HPDE6-E6E7 (cell line): ENCODE results near the gene C16orf96.

Source experiments
- DNase-seq: peaks from one replicate; pipeline ENCODE4 v3.0.0; 2011; ENCODE audit warnings: missing footprints; ENCODE audit errors: extremely low spot score

Gene C16orf96

DNA sequence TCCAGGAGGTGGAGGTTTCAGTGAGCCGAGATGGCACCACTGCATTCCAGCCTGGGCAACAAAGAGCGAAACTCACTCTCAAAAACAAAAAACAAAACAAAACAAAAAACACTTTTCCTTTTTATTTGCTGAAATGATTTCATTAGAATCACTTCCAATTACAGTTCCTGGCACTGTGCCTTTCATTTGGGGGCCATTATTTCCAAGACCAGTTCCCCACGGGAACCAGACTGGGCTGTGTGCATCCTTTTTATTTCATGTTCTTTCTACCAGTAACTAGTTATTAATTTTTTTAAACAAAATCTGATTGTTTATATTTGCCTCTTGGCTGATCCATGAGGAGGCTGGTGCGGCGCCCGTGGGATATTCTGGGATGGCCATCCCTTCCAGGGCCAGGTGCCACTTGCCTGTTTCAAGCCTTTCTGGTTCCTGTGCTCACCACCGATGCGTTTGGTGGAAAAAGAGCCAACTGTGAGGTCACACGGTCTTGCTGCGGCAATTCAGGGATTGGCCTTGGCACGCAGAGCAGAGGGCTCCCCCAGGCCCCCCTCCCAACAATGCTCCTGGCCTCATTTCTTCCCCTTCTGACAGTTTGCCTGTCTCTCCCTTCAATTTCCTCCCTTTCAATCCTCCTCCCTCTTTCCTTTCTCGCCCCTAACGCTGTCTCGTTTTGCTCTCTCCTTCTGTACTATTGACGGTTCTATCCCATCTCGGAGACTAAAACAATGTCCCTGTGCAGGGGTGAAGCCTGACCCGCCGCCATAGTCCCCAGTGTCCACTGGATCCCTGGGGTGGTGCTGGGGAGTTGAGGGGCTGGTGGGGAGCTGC lies 45.1 kb downstream of the C16orf96 start:
- no peak for DNase-seq

- DNase-seq, result no peak
Observed at GRCh38 chr16:4601864-4602186, 45.7 kb downstream of the C16orf96 start.

- DNase-seq, result no peak
Observed at GRCh38 chr16:4602331-4602730, 46.2 kb downstream of the C16orf96 start.

GRCh38 chr16:4603624-4604170 lies 47.6 kb downstream of the C16orf96 start:
- no peak for DNase-seq

DNA sequence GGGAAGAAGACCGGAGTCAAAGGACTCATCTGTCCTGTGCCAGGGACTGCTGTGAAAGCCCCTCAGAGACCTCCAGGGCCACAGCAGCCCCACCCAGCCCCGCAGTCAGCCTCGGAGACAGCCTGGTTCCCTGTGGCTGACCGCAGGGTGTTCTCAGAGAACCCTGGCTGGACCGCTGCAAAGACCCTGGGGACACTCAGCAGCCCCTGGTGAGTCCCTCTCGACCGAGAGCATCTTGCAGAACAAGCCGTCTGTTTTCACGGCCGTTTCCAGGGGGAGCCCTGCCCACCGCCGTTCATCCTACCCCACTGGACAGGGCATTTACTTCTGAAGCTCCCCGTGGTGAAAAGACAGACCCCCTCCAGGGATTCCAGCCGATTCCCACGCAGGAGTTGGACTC lies 48.3 kb downstream of the C16orf96 start:
- DNase-seq, result no peak

DNA sequence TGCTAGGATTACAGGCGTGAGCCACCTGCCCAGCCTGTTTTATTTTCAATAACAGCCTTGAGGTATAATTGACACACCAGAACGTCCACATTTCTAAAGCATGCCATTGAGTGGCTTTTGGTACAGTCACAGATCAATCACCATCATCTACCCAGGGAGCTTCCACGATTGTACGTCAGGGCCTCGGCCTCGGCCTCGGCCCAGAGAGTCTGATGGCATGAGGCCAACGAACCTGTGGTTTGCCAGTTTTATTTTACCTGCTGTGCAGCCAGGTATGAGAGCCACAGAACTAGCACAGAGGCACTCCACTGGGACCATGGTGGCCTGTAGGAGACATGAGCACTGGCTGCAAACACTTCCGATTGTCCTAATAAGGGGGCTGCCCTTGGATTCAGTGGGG lies 50.2 kb downstream of the C16orf96 start:
- no peak for DNase-seq

DNA sequence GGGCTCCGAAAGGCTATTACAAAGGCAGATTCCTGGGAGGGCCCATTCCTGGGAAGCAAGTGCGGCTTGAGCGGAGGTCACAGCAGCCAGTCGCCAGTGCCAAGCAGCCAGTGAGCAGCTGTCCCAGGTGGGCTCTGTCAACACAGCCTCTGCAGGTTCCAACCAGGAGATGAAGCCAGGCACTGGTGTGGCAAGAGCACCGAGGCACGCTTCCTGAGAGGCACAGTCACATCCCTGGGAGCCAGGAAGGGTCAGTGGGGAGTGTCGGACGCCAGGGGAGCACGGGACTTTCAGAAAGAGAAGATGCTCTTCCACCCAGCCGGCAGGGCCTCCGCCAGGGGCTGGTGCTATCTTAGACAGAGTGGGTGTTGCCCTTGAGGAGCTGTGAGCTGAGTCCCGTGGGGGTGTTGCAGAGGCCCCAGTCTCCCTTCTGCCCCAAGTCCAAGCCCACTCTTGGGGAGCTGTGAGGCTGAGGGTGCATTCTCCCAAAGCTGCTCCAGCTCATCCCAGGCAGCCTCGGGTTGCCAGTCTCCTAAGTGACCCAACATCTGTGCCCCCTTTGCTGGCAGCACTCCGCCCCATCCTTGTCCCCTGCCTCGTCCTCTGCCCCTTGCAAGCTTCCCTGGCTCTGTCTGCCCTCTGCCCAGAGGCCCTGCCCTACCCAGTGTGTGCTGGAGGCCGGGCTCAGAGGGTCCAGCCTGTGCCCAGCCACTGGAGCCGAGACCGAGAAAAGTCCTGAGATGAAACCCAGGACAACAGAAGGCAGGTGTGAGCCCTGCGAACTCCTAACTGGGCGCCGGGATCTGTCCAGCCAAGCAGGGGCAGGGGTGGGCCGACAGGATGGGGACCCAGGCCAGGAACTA lies 51.9 kb downstream of the C16orf96 start:
- DNase-seq, result no peak

DNA sequence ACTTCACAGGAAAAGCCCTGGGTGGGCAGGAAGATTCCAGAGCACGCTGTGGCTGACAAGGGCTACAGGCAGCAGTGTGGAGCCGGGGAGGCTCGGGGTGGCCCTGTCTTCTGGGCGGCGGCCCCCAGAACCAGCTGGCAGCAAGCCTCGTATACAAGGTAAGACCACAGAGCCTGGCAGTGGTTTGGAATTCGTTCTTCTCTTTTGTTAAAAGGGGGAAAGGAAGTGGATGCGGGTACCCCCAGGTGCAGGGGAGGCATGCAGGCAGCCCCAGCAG lies 52.5 kb downstream of the C16orf96 start:
- no peak for DNase-seq

DNA sequence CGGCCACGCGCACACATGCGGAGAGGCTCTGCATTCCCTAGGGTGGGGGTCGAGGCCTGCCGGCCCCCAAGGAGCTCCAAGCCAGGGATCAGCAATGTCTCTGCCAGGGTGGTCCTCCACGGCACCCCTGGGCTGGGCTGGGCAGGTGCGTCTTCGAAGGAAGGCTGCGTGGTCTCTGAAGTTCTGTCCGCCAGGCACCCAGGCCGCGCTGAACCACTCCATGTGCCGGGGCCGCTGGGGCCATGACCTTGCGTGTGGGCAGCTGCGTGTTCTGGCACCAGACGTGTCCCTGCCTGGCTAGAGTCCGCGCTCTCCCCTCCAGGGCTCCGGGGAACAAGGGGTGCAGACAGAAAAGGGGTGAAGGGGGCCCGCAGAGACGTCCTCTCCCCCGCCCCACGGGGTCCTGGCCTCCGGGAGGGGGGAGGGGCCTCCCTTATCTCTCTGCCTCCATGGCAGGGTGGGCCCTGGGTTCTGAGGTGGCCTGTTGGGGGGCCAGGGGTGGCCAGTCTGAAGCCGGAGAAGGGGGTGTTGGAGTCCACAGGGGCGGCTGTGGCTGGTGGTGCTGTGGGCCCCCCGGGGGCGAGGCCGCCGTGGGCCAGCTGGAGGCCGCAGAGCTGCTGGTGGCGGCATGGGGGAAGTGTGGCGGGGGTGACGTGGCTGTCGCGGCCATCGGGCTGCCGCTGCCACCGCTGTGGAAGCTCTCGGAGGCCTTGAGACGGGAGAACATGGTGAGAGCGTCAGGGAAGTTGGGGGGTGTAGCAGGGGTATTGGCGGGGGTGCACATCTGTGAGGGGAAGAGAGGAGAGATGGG lies 53.3 kb downstream of the C16orf96 start:
- DNase-seq, result no peak

GRCh38 chr16:4610011-4611005 lies 54.2 kb downstream of the C16orf96 start:
- no peak for DNase-seq

DNA sequence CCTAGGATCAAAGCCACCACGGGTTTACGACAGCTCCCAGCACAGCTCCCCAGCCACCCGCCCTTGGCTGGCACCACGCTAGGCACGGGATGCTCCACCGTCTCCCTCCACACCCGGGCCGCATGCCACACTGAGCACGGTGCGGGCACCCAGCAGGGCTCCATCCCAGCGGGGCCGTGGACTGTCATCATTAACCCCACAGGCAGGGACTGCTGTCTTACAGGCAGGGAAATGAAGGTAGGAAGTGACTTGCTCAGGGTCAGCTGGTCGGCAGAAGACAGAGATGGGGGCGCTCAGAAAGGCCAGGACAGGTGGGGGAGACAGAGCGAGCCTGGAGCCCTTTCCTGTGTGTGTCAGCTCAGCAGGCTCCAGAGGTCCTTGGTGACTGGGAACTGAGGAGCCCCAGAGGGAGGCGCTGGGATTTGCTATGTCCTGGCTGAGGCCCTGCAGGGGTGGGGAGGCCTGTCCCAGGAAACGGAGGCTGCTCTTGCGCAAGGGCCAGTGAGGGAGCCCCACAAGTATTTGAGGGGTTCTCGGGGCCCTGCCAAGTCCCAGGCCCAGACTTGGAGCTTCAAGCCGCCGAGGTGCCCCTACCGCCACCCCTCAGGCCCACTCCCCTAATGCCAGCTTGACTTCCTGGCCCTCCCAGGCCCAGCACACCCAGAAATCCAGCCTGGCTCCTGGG lies 55.3 kb downstream of the C16orf96 start:
- DNase-seq, result no peak

- DNase-seq, result no peak
Observed at GRCh38 chr16:4612474-4612931, 56.4 kb downstream of the C16orf96 start.

DNA sequence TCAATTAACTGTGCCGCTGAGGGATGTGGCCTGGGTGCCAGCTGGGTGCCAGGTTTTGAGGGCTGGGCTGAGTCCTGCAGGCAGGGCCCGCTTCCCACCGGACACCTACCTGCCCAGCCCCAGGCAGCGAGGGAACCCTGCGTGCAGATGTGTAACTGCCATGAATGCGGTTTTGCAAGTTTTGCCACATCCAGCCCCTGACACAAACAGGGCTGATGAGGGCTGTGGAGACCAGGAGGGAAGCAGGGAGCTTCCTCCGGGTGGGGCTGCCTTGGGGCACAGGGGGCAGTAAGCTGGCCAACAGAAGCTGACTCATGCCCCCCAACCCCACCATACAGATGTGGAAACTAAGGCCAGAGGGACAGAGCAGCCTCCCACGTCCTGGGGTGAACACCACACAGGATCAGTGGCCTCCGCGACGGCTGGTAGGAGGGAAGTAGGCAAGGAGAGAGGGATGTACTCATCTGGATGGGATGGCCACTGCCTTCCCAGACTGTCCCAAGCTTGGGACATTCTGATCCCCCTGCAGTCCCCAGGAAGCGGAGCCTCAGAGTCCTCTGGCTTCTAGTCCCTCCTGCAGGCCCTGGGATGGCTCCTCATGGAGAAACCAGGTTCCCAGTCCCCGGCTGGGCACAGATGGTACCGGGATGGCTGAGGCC lies 57.0 kb downstream of the C16orf96 start:
- peak; percentile 58 for DNase-seq

DNA sequence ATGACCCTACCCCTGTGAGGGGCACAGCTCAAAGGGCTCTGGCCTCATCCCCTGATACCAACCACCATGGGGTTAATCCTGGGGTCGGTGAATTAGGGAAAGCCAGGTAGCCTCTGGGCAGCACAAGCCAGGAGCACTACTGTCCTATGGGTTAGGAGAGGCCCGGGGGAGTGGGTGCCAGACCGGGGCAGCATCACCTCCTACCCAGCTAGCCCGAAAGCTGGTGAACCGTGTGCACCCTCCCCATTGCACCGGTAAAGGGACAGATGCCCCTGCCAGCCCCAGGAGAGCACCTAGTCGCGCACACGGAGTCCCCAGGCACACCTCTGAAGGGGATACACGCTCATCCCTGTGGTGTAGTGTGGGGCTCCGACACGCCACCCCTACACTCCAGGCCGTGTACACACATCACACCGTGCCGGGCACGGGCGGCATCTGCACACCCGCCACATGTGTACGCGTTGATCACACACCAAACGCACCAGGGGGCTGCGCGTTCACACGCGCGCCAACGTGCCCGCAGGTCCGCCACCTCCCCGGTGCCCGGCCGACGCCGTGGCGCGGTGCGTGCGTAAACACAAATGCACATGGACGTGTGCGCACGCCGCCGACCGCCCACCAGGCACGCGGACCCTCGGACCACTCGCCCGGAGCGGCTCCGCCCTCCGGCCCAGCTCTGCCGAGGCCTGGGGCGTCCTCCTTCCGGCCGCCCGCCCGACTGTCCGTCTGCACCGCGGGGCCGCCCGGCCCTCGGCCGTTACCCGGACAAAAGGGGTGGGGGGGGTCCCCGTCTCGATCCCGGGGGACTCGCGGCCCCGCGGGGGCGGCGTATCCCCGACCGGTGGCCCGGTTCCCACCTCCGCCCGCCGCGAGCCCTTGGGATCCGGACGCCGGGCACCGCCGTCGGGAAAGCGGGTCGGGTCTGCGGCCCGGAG lies 57.8 kb downstream of the C16orf96 start:
- DNase-seq, result no peak

- DNase-seq, result peak; percentile 85
Observed at GRCh38 chr16:4614571-4615383, 58.6 kb downstream of the C16orf96 start, which contains the start of gene UBALD1. UBALD1 (minus strand) TSS chr16:4614888; CDS start chr16:4614797, 91 bp downstream.

- no peak for DNase-seq
Observed at GRCh38 chr16:4615384-4616046, 59.4 kb downstream of the C16orf96 start.
